GM12878 (cell line): ENCODE data around the gene COL23A1.

Experiments used
- CBX5 ChIP-seq: sonication (generic); IDR thresholded peaks from 2 replicates; pipeline ENCODE4 v1.6.1; 2016; ENCODE audit warnings: low read depth, moderate library complexity, mild to moderate bottlenecking, inconsistent platforms
- EZH2 ChIP-seq: IDR thresholded peaks from 2 replicates; pipeline ENCODE4 v1.6.1; 2012; ENCODE audit warnings: low read depth, mild to moderate bottlenecking, control low read depth, inconsistent platforms, low read length, borderline replicate concordance; ENCODE audit not compliant: control insufficient read depth
- POLR2AphosphoS2 ChIP-seq: IDR thresholded peaks from 2 replicates; pipeline ENCODE4 v1.6.1; 2011; ENCODE audit warnings: low read depth, mild to moderate bottlenecking, low read length, improper control_type of control experiment, moderate library complexity
- TAF1 ChIP-seq: IDR thresholded peaks from 2 replicates; pipeline ENCODE4 v1.6.1; 2011; ENCODE audit warnings: mild to moderate bottlenecking, low read depth, low read length, borderline replicate concordance

DNA sequence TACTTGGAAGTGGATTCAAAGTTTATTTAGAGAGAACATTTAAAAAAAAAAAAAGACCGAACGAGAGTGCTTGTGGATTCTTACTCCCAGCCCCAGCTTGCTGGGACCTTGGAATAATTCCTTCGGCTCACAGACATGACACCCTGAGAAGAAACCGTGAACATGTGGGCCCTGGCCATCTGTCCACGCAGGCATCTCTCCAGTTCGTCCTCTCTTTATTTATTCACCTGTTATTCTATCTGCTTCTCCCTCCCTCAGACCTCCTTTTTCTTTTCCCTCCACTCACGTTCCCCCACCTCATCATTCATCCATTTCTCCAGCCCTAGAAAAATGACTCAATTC lies 263.8 kb downstream of the COL23A1 start:
- TF ChIP-seq CBX5 = no peak
- no peak for TF ChIP-seq TAF1
- no peak for TF ChIP-seq EZH2
- TF ChIP-seq POLR2AphosphoS2 = no peak
